ENCODE measurements around the gene FGGY.
"Not testable (repeated sequence)": the region's sequence is repeated elsewhere in the genome, so short reads cannot be mapped to it uniquely, and the experiment has no call there.

FGGY gene

DNA sequence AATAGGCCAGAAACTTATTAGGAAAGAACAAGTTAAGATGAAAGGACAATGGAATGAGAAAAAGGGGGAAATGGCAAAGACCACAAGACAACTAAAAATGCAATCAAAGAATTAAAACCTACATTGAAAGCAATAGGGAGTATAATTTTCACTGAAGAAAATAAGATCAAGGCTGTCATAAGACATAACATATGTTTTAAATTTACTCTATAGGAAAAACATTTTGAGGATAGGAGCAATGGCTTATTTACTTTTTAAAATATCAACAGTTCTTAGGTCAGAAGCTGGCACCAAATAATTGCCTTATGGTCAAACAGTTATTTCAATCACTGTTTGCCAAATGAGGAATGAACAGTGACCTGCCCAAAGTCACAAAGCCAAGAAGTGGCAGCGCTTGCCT, 346.6 kb downstream of the FGGY start:
- H3K4me3 ChIP-seq (ENCODE audit: low read depth, low read length) = no peak overlapping the region
- no peak for DNase-seq (ENCODE audit: low read depth)
- in situ Hi-C loops (cut with HindIII; ENCODE audit: low sequenced_read_pairs) = no loop called here
- TF ChIP-seq, protein P1, sequence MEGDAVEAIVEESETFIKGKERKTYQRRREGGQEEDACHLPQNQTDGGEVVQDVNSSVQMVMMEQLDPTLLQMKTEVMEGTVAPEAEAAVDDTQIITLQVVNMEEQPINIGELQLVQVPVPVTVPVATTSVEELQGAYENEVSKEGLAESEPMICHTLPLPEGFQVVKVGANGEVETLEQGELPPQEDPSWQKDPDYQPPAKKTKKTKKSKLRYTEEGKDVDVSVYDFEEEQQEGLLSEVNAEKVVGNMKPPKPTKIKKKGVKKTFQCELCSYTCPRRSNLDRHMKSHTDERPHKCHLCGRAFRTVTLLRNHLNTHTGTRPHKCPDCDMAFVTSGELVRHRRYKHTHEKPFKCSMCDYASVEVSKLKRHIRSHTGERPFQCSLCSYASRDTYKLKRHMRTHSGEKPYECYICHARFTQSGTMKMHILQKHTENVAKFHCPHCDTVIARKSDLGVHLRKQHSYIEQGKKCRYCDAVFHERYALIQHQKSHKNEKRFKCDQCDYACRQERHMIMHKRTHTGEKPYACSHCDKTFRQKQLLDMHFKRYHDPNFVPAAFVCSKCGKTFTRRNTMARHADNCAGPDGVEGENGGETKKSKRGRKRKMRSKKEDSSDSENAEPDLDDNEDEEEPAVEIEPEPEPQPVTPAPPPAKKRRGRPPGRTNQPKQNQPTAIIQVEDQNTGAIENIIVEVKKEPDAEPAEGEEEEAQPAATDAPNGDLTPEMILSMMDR (IDR thresholded peaks at IDR 0.05; ENCODE audit: low read depth, low read length, missing control alignments) = no peak

DNA sequence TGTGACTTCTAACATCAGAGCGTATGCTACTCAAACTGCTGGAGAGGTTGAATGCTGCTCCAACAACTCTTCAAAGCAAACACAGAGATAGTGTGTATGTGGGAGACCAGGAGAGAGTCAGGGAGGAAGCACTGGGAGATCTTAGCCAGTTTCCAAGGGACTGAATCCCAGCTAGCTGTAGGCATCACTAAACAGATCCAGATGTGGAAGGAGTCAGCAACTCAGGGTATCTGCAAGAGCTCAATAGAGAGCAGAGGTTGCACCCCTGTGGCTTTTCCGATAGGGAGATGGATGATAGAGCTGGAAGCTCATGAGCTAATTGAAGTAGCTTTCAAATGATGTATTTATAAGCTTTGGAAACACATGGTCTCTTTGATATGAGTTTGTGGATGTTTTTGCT, 349.0 kb downstream of the FGGY start:
- TF ChIP-seq, protein P1 (IDR thresholded peaks at IDR 0.05; ENCODE audit: low read depth, low read length, missing control alignments) = no peak
- no peak overlapping the region for H3K4me3 ChIP-seq (ENCODE audit: low read depth, low read length)
- in situ Hi-C loops (cut with HindIII; ENCODE audit: low sequenced_read_pairs) = no loop called here
- peak; percentile 60 for DNase-seq (ENCODE audit: low read depth)

DNA sequence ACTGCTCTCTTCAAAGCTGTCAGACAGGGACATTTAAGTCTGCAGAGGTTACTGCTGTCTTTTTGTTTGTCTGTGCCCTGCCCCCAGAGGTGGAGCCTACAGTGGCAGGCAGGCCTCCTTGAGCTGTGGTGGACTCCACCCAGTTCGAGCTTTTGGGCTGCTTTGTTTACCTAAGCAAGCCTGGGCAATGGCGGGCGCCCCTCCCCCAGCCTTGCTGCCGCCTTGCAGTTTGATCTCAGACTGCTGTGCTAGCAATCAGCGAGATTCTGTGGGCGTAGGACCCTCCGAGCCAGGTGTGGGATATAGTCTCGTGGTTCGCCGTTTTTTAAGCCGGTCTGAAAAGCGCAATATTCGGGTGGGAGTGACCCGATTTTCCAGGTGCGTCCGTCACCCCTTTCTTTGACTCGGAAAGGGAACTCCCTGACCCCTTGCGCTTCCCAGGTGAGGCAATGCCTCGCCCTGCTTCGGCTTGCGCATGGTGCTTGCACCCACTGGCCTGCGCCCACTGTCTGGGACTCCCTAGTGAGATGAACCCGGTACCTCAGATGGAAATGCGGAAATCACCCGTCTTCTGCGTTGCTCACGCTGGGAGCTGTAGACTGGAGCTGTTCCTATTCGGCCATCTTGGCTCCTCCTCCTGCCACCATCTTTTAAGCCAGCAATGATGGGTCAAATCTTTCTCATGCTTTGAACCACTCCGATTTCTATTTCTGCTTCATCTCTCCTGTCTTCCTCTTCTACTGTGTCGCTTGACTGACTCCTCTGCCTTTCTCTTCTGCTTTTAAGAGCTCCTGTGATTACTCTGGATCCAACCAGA, 356.5 kb downstream of the FGGY start:
- H3K4me3 ChIP-seq (ENCODE audit: low read depth, low read length); in situ Hi-C loops (cut with HindIII; ENCODE audit: low sequenced_read_pairs); DNase-seq (ENCODE audit: low read depth): not testable (repeated sequence)

DNA sequence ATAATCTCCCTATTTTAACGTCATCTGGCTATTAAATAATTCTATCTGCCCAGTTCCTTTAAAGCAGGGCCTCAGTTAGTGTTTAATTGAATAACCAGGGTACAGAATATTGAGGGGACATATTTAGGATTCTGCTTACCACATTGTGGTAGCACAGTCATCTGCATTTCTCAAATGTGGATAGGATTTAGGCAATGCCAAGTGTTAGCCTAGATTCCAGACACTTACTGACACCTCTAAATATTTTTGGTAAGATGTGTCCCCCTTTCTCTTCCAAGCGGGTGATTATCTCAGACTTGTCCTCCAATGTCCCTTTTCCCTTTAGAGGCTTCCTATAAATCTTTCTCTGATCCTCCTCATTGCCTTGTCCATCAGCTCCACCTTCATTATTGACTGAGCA, 357.1 kb downstream of the FGGY start:
- TF ChIP-seq, protein P1 (IDR thresholded peaks at IDR 0.05; ENCODE audit: low read depth, low read length, missing control alignments) = no peak
- in situ Hi-C loops (cut with HindIII; ENCODE audit: low sequenced_read_pairs) = no loop called here
- H3K4me3 ChIP-seq (ENCODE audit: low read depth, low read length) = no peak overlapping the region
- no peak for DNase-seq (ENCODE audit: low read depth)

DNA sequence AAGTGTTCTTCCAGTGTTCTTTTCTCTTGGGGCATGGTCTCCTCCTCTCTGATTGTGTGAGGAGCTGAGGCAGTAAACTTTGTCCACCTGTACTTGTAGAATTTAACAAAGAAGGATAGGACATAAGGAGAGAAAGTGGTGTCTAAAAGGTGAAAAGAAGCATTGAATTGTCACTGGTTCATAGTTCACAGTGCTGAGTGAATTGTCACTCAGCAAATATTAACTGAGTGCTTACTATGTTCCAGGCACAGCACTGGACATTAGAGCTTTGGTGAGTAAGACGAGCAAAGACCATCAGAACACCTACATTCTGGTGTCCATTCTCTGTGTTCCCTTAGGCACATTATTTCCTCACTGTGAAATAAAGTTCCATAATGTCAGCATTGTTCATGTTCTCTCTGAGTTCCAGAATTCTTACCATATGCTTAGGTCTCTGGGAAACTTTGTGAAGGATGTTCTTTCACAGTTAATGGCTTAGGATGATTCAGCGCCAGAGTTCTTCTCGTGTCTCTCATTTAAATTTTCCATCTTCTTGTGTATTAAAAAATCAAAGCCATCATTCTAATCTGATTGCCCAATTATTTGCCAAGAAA, 361.1 kb downstream of the FGGY start:
- H3K4me3 ChIP-seq (ENCODE audit: low read depth, low read length) = no peak overlapping the region
- in situ Hi-C loops (cut with HindIII; ENCODE audit: low sequenced_read_pairs) = no loop called here
- TF ChIP-seq, protein P1 (IDR thresholded peaks at IDR 0.05; ENCODE audit: low read depth, low read length, missing control alignments) = no peak
- no peak for DNase-seq (ENCODE audit: low read depth)

DNA sequence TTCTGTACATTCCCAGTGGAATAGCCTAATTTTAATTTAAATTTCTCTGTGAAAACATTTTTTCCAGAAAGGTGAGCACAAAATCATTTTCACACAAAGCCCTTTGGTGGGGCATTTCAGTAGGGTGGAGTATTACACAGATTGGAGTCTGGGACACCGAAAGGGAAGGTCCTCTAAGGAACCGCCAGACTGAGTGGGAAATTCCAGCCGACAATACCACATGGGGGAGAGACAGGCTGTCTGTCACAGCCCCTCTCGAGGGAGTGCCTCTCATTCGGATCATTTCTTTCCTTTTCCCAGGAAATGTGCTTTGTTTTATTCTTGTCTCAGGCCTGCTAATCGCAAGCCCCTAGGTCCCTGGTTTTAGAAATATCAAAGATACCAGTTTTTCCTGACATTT, 367.3 kb downstream of the FGGY start:
- no peak overlapping the region for H3K4me3 ChIP-seq (ENCODE audit: low read depth, low read length)
- in situ Hi-C loops (cut with HindIII; ENCODE audit: low sequenced_read_pairs) = no loop called here
- DNase-seq (ENCODE audit: low read depth) = no peak
- TF ChIP-seq, protein P1 (IDR thresholded peaks at IDR 0.05; ENCODE audit: low read depth, low read length, missing control alignments) = no peak

DNA sequence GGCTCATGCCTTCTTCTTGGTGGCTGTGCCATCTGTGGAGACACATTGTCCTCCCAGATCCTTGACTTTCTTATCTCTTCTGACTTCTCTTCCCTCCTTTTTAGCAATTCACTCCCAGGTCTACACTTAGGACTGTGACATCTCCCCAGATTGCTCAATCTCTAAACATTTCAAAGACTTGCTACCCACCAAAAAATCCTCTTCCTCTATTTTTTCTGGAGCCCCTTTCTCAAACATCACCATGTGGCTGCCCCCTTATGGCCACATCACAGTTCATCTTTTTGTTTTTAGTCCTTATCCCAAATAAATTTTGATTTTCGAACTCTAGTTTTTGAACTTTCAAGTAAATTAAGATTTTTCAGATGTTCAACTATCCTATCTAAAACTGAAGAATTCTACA, 369.2 kb downstream of the FGGY start:
- DNase-seq (ENCODE audit: low read depth) = no peak

More for the DNA sequence above, 369.2 kb downstream of the FGGY start:
- TF ChIP-seq, protein P1 (IDR thresholded peaks at IDR 0.05; ENCODE audit: low read depth, low read length, missing control alignments) = no peak
- in situ Hi-C loops (cut with HindIII; ENCODE audit: low sequenced_read_pairs) = no loop called here
- no peak overlapping the region for H3K4me3 ChIP-seq (ENCODE audit: low read depth, low read length)
